ENCODE results near the gene SMIM8. TPM values are rescaled to one million over a fixed set of nuclear protein-coding genes. Genes with fewer than 3 reads are reported as not detected.

SMIM8 gene
- total RNA-seq, 1 donor from 2014 or later, result 2.0 TPM

- DNase-seq (ENCODE audit: low read depth in 2 of 2), result peak; percentile 39 to 49
Observed at GRCh38 chr6:87391334-87391733, 68.9 kb downstream of the SMIM8 start.

Other genes with a start within 250 kb of the SMIM8 start
- gene CGA, start 227.5 kb upstream of the SMIM8 start, total RNA-seq, result not detected in 2 replicates
- gene ZNF292, start 167.0 kb upstream of the SMIM8 start, total RNA-seq, result 11.3 and 18.3 TPM in 2 replicates
- gene GJB7, start 6.7 kb downstream of the SMIM8 start, total RNA-seq, result not detected in 2 replicates
- gene C6orf163, start 22.2 kb downstream of the SMIM8 start, total RNA-seq, result 0.44 and 0.79 TPM in 2 replicates
- under 0.01 and 0.22 TPM in 2 replicates for gene CFAP206, start 85.4 kb downstream of the SMIM8 start, total RNA-seq
- gene SLC35A1, start 150.4 kb downstream of the SMIM8 start, total RNA-seq, result 14.4 and 24.0 TPM in 2 replicates

Measured in lung microvascular endothelial cell (primary cell).